HAP-1 (cell line): Measurements from ENCODE around the gene CHI3L2.

Source experiments
- DNase-seq, 2 experiments: peaks; one replicate each; pipeline ENCODE4 v3.0.0-alpha.2; 2016 to 2020; ENCODE audit warnings: low spot score in 2 of 2
- H3K27me3 ChIP-seq: fragments of 250-450 bp; sonication (Bioruptor Pico); 2 replicates; pipeline ENCODE4 v1.5.1; 2020; ENCODE audit warnings: low read depth, mild to moderate bottlenecking, moderate library complexity
- H3K36me3 ChIP-seq: fragments of 250-450 bp; sonication (Bioruptor Pico); replicated peaks from 2 replicates; pipeline ENCODE4 v1.5.1; 2020; ENCODE audit warnings: mild to moderate bottlenecking
- H3K4me1 ChIP-seq: fragments of 250-450 bp; sonication (Bioruptor Pico); 2 replicates; pipeline ENCODE4 v1.5.1; 2020; ENCODE audit warnings: mild to moderate bottlenecking
- H3K4me3 ChIP-seq: fragments of 250-450 bp; sonication (Bioruptor Pico); 2 replicates; pipeline ENCODE4 v1.5.1; 2020; ENCODE audit warnings: mild to moderate bottlenecking, moderate library complexity
- H3K9me3 ChIP-seq: fragments of 250-450 bp; sonication (Bioruptor Pico); 2 replicates; pipeline ENCODE4 v1.5.1; 2020; ENCODE audit warnings: mild to moderate bottlenecking, moderate library complexity
- in situ Hi-C: fragments of 300-500 bp; cut with MboI; formaldehyde crosslinking; loops from 3 replicates; pipeline ENCODE4 v1.14.3; 2020; ENCODE audit warnings: low sequenced_read_pairs, inconsistent platforms, mixed read lengths

Gene CHI3L2

DNA sequence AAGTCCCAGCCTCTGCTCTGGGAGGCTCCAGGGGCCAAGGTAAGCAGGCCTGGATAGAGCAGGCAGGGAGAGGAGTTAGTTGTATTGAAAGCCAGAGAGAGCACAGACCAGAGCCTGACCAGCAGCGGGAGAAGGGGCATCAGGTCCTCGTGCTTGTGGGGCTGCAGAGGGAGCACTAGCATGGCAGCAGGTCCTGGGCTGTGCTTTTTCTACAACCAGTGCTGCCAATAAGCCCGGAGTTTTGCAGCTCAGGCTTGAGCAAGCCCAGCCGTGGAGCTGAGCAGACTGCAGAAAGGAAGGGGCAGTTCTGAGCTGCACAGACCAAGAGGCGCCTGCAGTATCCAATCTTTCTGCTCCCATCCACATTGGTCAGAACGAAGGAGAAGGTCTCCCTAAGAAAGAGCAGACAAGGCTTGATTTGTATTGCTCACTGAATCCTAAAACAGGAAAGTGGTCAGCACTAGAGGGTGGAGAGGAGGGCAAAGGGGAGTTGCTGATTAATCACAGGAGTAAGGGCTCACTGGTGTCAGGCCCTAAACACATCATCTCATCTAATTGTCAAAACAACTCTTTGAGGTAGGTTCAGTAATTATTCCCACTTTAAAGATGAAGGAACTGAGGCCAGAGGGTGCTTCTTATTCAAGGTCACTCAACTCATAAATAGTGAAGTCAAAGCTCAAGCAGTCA is 29.8 kb upstream of the CHI3L2 start:
- in situ Hi-C loops: no loop called here
- no peaks in the 10 kb centered on the region for H3K4me1 ChIP-seq
- no peaks in the 10 kb centered on the region for H3K36me3 ChIP-seq
- DNase-seq: peak; percentile 18 to 59
- H3K27me3 ChIP-seq: no peaks in the 10 kb centered on the region
- H3K9me3 ChIP-seq: no peaks in the 10 kb centered on the region
- H3K4me3 ChIP-seq: no peak overlapping the region

- no peaks in the 10 kb centered on the region for H3K4me1 ChIP-seq
- H3K27me3 ChIP-seq: no peaks in the 10 kb centered on the region
- in situ Hi-C loops: no loop called here
- DNase-seq: no peak
- H3K9me3 ChIP-seq: no peaks in the 10 kb centered on the region
- no peak overlapping the region for H3K4me3 ChIP-seq
- no peaks in the 10 kb centered on the region for H3K36me3 ChIP-seq
These were observed 28.7 kb upstream of the CHI3L2 start for GRCh38 chr1:111198836-111199235.

DNA sequence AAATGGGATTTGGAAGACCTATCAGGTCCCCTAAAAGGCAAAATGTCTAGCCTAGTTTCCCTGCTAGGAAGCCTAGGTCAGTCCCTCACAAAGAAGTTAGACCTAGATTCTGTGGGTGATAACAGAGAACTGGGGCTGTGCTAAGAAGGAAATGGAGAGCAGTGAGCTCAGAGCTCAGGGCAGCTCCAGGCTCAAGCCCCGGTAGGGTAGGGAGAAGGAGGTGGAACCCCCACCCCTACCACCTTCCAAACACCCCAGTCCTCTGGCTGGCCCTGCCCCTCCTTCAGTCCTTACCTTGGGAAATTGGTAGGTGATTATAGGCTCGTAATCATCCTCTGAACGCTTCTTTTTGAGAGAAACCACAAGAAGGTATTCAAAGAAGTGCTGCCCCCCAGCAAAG is 28.2 kb upstream of the CHI3L2 start:
- DNase-seq: no peak
- no peaks in the 10 kb centered on the region for H3K27me3 ChIP-seq
- in situ Hi-C loops: no loop called here
- no peaks in the 10 kb centered on the region for H3K4me1 ChIP-seq
- no peaks in the 10 kb centered on the region for H3K9me3 ChIP-seq
- no peak overlapping the region for H3K4me3 ChIP-seq
- H3K36me3 ChIP-seq: no peaks in the 10 kb centered on the region

DNA sequence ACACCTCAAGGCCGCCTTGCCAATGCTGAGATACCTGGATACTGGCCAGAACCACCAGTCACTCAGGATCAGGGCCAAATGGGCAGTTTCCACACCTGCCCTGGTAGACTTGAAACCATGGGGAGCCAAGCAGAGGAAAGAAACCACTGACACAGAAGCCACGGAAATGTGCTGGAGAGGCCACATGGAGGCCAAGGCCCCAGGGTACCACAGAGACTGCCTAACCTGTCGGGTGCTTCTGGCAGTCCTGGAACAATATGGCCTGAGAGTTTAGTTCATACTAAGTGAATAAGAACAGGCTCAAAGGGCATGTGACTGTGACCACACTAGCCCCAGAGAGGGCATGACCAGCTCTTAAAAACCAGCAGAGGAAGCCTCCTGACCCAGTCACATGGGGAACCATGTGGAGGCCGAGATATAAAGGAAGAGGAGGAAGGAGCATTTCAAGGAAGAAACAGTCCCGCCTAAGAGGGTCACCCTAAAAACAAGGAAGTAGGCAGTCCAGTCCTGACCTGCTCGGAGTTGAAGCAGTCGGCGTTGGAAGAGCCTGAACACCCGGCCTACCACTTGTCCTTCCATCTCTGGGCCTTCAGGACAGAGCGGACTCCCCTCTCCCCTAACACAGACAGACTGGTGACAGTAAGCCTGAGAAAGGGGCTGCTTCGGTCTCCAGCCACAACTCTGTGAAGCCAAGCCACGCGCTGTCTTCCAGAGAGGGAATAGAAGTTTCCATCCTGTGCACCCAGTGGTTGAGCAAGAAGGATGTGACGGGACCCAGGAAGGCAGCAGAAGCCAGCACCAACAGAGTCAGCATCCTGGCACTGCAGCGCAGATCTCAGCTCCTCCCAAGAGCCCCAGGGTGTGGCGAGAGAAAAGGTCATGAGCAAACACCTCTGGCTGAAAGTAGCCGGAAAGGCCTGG is 27.4 kb upstream of the CHI3L2 start, which contains the start of gene DENND2D:
DENND2D (minus strand) TSS at position 766 of the 921 bp plus-strand sequence; CDS start at position 579, 187 bp downstream.
- Histone ChIP-seq H3K36me3 (no peaks in the 10 kb centered on the region), H3K4me1 (no peaks in the 10 kb centered on the region), H3K4me3 (no peak within 1 kb of the TSS), H3K9me3 (no peaks in the 10 kb centered on the region), H3K27me3 (peaks cover 5% of the 10 kb centered on the region; the same call in 1 of the 2 replicates)
- DNase-seq: no peak
- in situ Hi-C loops: no loop called here

DNA sequence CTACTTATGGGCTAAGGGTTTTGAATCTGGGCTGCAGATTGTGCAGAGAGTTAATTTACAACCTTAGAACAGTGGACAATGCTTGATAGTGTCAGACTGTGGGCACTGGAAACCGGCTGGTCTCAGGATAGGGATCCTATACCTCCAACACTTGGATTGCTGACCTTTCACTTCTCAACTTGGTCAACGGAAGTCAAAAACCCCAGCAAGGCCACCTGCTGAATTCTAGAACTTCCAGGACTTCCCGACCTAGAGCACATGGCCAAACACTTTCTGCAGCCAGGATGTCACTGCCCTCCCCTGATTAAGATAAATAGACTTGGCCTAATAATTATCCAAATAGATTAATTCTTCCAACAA is 26.7 kb upstream of the CHI3L2 start:
- Histone ChIP-seq H3K27me3 (peaks cover 5% of the 10 kb centered on the region; the same call in 1 of the 2 replicates), H3K9me3 (no peaks in the 10 kb centered on the region), H3K36me3 (no peaks in the 10 kb centered on the region), H3K4me1 (no peaks in the 10 kb centered on the region), H3K4me3 (no peak overlapping the region)
- DNase-seq: no peak
- in situ Hi-C loops: no loop called here

DNA sequence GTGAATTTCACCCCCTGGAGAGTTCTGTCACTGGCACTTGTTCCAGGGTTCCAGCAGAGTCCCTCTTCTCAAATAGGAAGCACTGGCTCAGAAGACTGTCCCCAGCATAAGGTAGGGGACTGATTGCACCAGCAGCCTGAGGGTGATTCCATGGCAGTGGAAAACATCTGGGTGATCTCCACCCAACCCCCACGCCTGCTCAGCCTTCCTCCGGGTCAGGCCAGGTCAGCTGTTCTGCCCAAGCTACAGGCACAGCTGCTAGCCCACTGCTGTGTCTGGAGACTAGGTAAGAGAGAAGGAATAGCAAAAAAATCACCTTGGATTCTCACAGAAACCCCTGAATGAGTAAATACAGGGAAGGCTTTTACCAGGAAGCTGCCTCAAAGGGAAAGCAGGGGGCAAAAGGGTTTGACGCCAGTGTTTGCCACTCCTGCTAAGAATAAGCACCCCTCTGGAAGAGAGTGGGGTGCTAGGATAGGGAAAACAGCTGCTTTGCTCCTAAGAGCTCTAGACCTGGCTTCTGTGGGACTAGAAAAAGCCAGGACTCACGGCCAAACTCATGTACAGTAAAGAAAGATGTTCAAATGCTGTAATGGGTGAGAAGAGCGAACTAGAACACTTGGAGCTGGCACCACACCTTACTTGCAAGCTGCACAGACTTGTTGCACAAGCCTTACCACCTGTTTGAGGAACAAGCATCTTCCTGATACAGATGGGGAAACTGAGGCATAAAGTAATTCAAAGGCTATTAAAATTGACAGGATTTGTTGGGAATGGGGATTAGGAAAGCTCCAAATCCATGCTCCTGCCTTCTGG is 26.0 kb upstream of the CHI3L2 start:
- Histone ChIP-seq H3K4me3 (no peak overlapping the region), H3K9me3 (no peaks in the 10 kb centered on the region), H3K27me3 (peaks cover 5% of the 10 kb centered on the region; the same call in 1 of the 2 replicates), H3K4me1 (no peaks in the 10 kb centered on the region), H3K36me3 (no peaks in the 10 kb centered on the region)
- in situ Hi-C loops: no loop called here
- DNase-seq: no peak

DNA sequence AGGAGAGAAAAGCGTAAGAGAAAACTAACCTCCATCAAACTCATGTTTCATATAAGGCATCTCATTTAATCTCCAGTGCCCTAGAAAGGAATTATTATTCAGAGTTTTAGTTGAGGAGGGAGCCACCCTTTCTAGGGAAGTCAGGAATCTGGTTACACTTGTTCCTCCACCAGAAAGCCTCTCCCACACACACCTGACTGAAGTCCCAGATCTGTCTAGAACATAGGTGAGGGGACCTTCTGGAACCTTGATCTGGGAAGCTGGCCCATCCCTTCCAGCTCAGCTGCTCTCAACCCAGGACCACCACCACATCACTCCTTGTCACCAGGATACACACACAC is 25.2 kb upstream of the CHI3L2 start:
- Histone ChIP-seq H3K36me3 (no peaks in the 10 kb centered on the region), H3K4me1 (no peaks in the 10 kb centered on the region), H3K9me3 (no peaks in the 10 kb centered on the region), H3K27me3 (peaks cover 7% of the 10 kb centered on the region; the same call in 1 of the 2 replicates), H3K4me3 (no peak overlapping the region)
- DNase-seq: no peak
- in situ Hi-C loops: no loop called here

DNA sequence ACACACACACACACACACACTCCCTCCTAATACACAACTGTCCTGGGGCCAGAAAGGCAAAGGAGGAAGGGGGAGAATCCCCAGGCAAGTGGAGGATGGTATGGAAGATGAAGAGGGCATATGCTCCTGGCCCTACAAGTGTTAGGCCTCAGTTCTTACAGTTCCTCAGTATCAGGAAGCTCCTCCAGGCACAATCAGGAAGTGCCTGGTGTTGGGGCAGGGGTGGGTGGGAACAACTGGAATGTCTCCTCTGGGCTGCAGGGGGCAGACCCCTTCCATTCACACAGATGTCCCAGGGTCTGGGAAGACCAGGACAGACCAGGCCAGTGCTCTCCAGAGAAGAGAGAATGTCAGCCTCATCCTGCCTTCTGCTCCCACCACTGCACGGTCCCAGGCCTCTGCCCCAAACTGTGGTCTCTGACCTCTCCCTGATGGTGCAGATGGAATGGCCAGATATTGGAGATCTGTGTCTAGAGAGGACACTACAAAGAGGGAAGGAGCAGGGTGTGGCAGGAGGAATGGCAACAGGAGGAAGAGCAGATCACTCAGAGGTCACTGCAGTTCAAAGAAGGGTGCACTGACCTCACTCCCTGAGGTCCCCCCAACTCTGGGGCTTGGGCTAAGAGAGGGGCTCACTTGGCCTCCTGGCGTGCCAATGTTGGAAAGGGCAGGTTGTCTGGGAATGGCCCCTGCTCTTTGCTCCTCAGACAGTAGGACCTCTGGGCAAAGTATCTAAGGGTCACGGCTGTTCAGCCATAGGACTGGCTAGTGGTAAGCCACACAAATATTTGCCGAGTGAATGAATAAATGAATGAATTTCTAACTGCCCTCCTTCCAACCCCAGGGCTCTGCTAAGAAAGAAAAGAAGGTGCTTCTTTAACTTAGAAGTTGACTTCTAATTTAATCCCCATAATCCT is 24.5 kb upstream of the CHI3L2 start:
- Histone ChIP-seq H3K36me3 (no peaks in the 10 kb centered on the region), H3K4me1 (no peaks in the 10 kb centered on the region), H3K9me3 (no peaks in the 10 kb centered on the region), H3K4me3 (no peak overlapping the region), H3K27me3 (peaks cover 8% of the 10 kb centered on the region; the same call in 1 of the 2 replicates)
- DNase-seq: no peak
- in situ Hi-C loops: no loop called here

GRCh38 chr1:111203681-111204200 is 23.8 kb upstream of the CHI3L2 start:
- in situ Hi-C loops: no loop called here
- Histone ChIP-seq H3K4me1 (no peaks in the 10 kb centered on the region), H3K4me3 (no peak overlapping the region), H3K9me3 (no peaks in the 10 kb centered on the region), H3K27me3 (peaks cover 8% of the 10 kb centered on the region; the same call in 1 of the 2 replicates), H3K36me3 (no peaks in the 10 kb centered on the region)
- DNase-seq: no peak

- H3K4me3 ChIP-seq: no peak overlapping the region; the same call in 1 of the 2 replicates
- H3K27me3 ChIP-seq: peaks cover 8% of the 10 kb centered on the region; the same call in 1 of the 2 replicates
- H3K9me3 ChIP-seq: no peaks in the 10 kb centered on the region
- no peaks in the 10 kb centered on the region for H3K36me3 ChIP-seq
- in situ Hi-C loops: no loop called here
- no peaks in the 10 kb centered on the region for H3K4me1 ChIP-seq
- no peak for DNase-seq
These were observed 23.1 kb upstream of the CHI3L2 start for GRCh38 chr1:111204201-111204982.

DNA sequence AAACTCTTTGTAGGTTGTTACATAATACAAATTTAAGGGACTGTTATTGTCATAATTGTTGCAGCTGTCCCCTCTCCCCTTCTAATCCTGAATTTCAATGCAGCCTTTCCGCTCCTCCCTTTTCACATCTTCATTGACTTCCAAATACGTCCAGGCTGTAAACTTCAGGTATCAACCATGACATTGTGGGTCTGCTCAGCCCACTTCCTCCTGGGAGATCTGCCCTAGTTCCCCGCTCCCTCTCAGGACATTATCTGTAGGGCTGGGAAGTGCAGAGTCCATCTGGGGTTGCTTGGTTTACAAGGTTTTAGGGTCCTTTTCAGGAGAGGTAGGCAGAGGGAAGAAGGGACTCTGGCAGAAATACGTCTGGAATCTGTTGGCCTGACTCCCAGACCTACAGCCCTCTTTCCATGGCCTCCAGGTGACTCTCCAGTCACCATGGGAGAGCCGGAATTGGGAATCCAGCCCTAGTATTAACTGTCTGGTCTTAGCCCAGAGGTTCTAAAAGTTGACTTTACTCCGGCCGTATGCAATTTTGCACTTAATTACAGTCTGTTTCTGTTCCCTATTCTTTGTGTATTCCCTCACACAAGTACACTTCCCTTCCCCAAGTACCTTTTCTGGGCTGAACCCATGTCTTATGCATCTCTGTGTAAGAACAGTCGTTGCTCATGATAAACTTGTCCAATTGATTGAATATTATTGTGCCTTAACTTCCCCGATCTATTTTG is 22.4 kb upstream of the CHI3L2 start:
- Histone ChIP-seq H3K4me1 (no peaks in the 10 kb centered on the region), H3K4me3 (no peak overlapping the region), H3K9me3 (no peaks in the 10 kb centered on the region), H3K27me3 (peaks cover 8% of the 10 kb centered on the region; the same call in 1 of the 2 replicates), H3K36me3 (no peaks in the 10 kb centered on the region)
- in situ Hi-C loops: no loop called here
- no peak for DNase-seq

DNA sequence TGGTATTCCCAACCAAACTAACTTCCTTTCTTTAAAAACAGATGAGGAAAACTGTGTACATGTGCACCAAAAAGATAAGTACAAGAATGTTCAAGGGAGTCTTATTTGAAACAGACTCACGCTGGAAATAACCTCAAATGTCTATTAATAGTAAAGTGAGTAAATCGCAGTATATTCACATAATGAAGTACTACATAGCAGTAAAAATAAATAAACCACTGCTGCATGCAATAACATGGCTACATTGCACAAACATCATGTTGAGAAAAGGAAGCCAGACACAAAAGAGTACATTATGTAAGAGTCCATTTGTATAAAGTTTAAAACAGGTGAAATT is 21.8 kb upstream of the CHI3L2 start:
- Histone ChIP-seq H3K9me3 (no peaks in the 10 kb centered on the region), H3K4me1 (no peaks in the 10 kb centered on the region), H3K4me3 (no peak overlapping the region), H3K36me3 (no peaks in the 10 kb centered on the region), H3K27me3 (peaks cover 8% of the 10 kb centered on the region; the same call in 1 of the 2 replicates)
- DNase-seq: no peak
- in situ Hi-C loops: no loop called here
